GM23338 (cell line): Measurements from ENCODE around the gene RFXANK. TPM values are rescaled to one million over a fixed set of nuclear protein-coding genes. Genes with fewer than 3 reads are reported as not detected.

Source experiments
- ATAC-seq: fragments of 200-7000 bp; cut with Tn5 transposase; 3 replicates; pipeline ENCODE4 v1.9.1; 2020
- DNase-seq: peaks from one replicate; pipeline ENCODE4 v3.0.0-alpha.2; 2015; ENCODE audit warnings: low spot score
- H2AFZ ChIP-seq: fragments of 200-600 bp; sonication (generic); 2 replicates; pipeline ENCODE4 v1.8.0; 2016; ENCODE audit warnings: antibody characterized with exemption, mild to moderate bottlenecking, moderate library complexity
- H3F3A ChIP-seq: fragments of 200-600 bp; sonication (generic); replicated peaks from 2 replicates; pipeline ENCODE4 v1.8.0; 2017; ENCODE audit warnings: antibody characterized with exemption, mixed run types, low read depth
- H3K27ac ChIP-seq: fragments of 200-600 bp; sonication (generic); 2 replicates; pipeline ENCODE4 v1.6.1; 2016; ENCODE audit warnings: low read depth
- H3K27me3 ChIP-seq: fragments of 200-600 bp; sonication (generic); 2 replicates; pipeline ENCODE4 v1.8.0; 2016; ENCODE audit warnings: mild to moderate bottlenecking, mixed run types, moderate library complexity; ENCODE audit not compliant: insufficient read depth
- H3K36me3 ChIP-seq: fragments of 200-600 bp; sonication (generic); 2 replicates; pipeline ENCODE4 v1.8.0; 2016; ENCODE audit warnings: mild to moderate bottlenecking; ENCODE audit not compliant: insufficient read depth
- H3K4me1 ChIP-seq: fragments of 200-600 bp; sonication (generic); 2 replicates; pipeline ENCODE4 v1.8.0; 2016; ENCODE audit warnings: mild to moderate bottlenecking, moderate library complexity; ENCODE audit not compliant: insufficient read depth
- H3K4me2 ChIP-seq: fragments of 200-600 bp; sonication (generic); 2 replicates; pipeline ENCODE4 v1.7.1; 2017; ENCODE audit warnings: mixed run types
- H3K4me3 ChIP-seq: fragments of 200-600 bp; sonication (generic); 2 replicates; pipeline ENCODE4 v1.6.1; 2016; ENCODE audit warnings: mixed run types
- H3K79me2 ChIP-seq: fragments of 200-600 bp; sonication (generic); replicated peaks from 2 replicates; pipeline ENCODE4 v1.8.0; 2017; ENCODE audit warnings: mild to moderate bottlenecking; ENCODE audit not compliant: insufficient read depth
- H3K9me2 ChIP-seq: fragments of 200-600 bp; sonication (generic); 2 replicates; pipeline ENCODE4 v1.8.0; 2017; ENCODE audit not compliant: insufficient read depth
- H4K20me1 ChIP-seq: fragments of 200-600 bp; sonication (generic); replicated peaks from 2 replicates; pipeline ENCODE4 v1.8.0; 2017; ENCODE audit warnings: mild to moderate bottlenecking; ENCODE audit not compliant: insufficient read depth
- H3K27ac Mint-ChIP-seq: 2 replicates; pipeline ENCODE4 v1.8.0; 2020; ENCODE audit warnings: inconsistent platforms, mild to moderate bottlenecking, moderate library complexity, mixed read lengths
- H3K27me3 Mint-ChIP-seq: 3 replicates; pipeline ENCODE4 v1.8.0; 2022; ENCODE audit warnings: low read depth, mild to moderate bottlenecking, moderate library complexity, mixed read lengths, inconsistent platforms; ENCODE audit not compliant: insufficient read depth, poor library complexity
- H3K36me3 Mint-ChIP-seq: 3 replicates; pipeline ENCODE4 v1.8.0; 2021; ENCODE audit warnings: low read depth, mild to moderate bottlenecking, inconsistent platforms, moderate library complexity, mixed read lengths
- H3K4me1 Mint-ChIP-seq: 3 replicates; pipeline ENCODE4 v1.8.0; 2020; ENCODE audit warnings: mild to moderate bottlenecking, inconsistent platforms, mixed read lengths
- H3K4me3 Mint-ChIP-seq: 3 replicates; pipeline ENCODE4 v1.8.0; 2021; ENCODE audit warnings: moderate library complexity, mild to moderate bottlenecking, inconsistent platforms, mixed read lengths
- H3K9me3 Mint-ChIP-seq: 3 replicates; pipeline ENCODE4 v1.8.0; 2020; ENCODE audit warnings: moderate library complexity, mild to moderate bottlenecking, inconsistent platforms, mixed read lengths
- CREB1 ChIP-seq: fragments of 250-450 bp; sonication (Bioruptor Pico); IDR thresholded peaks from 2 replicates; pipeline ENCODE4 v1.5.0; 2020; ENCODE audit warnings: low read depth, mild to moderate bottlenecking, moderate library complexity
- EZH2 ChIP-seq: fragments of 200-600 bp; sonication (generic); IDR thresholded peaks from one replicate; pipeline ENCODE4 v1.8.0; 2017; ENCODE audit warnings: antibody characterized with exemption, mild to moderate bottlenecking, low read depth; ENCODE audit not compliant: unreplicated experiment
- EZH2phosphoT487 ChIP-seq: fragments of 200-600 bp; sonication (generic); IDR thresholded peaks from one replicate; pipeline ENCODE4 v1.8.1; 2018; ENCODE audit warnings: antibody characterized with exemption; ENCODE audit not compliant: unreplicated experiment
- JUNB ChIP-seq: IDR thresholded peaks from one replicate; pipeline ENCODE4 v1.6.1; 2016; ENCODE audit warnings: antibody characterized with exemption; ENCODE audit not compliant: unreplicated experiment
- NANOG ChIP-seq: IDR thresholded peaks from 2 replicates; pipeline ENCODE4 v1.6.1; 2016; ENCODE audit warnings: antibody characterized with exemption, borderline replicate concordance
- STAT1 ChIP-seq: IDR thresholded peaks from one replicate; pipeline ENCODE4 v1.6.1; 2016; ENCODE audit warnings: antibody characterized with exemption; ENCODE audit not compliant: unreplicated experiment
- ZNF114 ChIP-seq: fragments of 250-450 bp; sonication (Bioruptor Pico); IDR thresholded peaks from 2 replicates; pipeline ENCODE4 v1.5.0; 2020; ENCODE audit warnings: mild to moderate bottlenecking, moderate library complexity
- ZNF331 ChIP-seq: fragments of 250-450 bp; sonication (Bioruptor Pico); IDR thresholded peaks from 2 replicates; pipeline ENCODE4 v1.5.0; 2020; ENCODE audit warnings: low read depth, mild to moderate bottlenecking, moderate library complexity
- polyA plus RNA-seq: library from polyadenylated mRNA; unstranded; fragments of >200 nt; fragmentation: Nextera tagmentation; extraction: Ambion mirVana; gene quantifications from 2 replicates; pipeline ENCODE4 v1.2.1, GENCODE V29; 2016
- total RNA-seq: library from RNA; depleted of rRNA; stranded (reverse); fragments of >200 nt; shearing (Covaris generic); gene quantifications from 2 replicates; pipeline ENCODE4 v1.2.3, GENCODE V29; 2014
- TF ChIP-seq, protein P1 (sequence below): fragments of 250-450 bp; sonication (Bioruptor Pico); IDR thresholded peaks from 2 replicates; pipeline ENCODE4 v1.5.0; 2020; ENCODE audit warnings: mild to moderate bottlenecking, moderate library complexity
- TF ChIP-seq, protein P2 (sequence below): IDR thresholded peaks from one replicate; pipeline ENCODE4 v1.6.1; 2018; ENCODE audit warnings: antibody characterized with exemption; ENCODE audit not compliant: unreplicated experiment
- TF ChIP-seq, protein P3 (sequence below), 2 experiments: fragments of 200-600 bp in 1 of 2; sonication (generic) in 1 of 2; conservative IDR thresholded peaks; 2 replicates each; pipeline versions ENCODE4 v1.5.1 to v1.6.1; 2016 to 2017; ENCODE audit warnings: antibody characterized with exemption in 2 of 2, low read depth in 2 of 2, mild to moderate bottlenecking in 2 of 2, moderate library complexity in 1 of 2
- TF ChIP-seq, protein P4 (sequence below): IDR thresholded peaks from 2 replicates; pipeline ENCODE4 v1.6.1; 2016; ENCODE audit warnings: antibody characterized with exemption

Gene RFXANK
- total and polyA plus RNA-seq, 2 experiments from 2014 or later: 54.3 to 124 TPM

DNA sequence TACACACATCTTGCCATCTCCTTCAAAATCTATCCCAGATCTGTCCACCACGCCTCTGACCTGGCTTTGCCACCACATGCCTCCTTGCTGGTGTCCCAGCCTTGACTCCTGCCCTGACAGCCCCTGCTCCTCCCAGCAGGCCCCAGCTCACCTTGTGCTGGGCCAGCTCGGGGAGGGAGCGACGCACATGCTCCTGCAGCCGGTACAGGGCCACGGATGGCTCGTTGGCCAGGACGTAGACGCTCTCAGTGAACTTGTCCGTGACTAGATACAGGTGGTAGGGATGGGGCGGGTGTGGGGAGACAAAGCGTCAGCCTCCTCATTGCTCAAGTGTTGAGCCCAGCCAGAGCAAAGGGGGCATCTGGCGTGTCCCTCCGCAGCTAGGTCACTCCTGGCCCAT is 5.3 kb upstream of the RFXANK start:
- peaks cover 18% of the 10 kb centered on the region for H3K36me3 Mint-ChIP-seq

More for the DNA sequence above, 5.3 kb upstream of the RFXANK start:
- H2AFZ ChIP-seq: no peak overlapping the region
- H3F3A ChIP-seq: 0 out of 2 replicates have a peak, but pooled peaks cover 8% of the 10 kb centered on the region
- no peak for DNase-seq
- H3K4me3 ChIP-seq: no peak overlapping the region
- no peak overlapping the region for H3K4me2 ChIP-seq
- peaks cover 7% of the 10 kb centered on the region; the same call in 1 of the 2 replicates for H3K4me1 ChIP-seq
- ATAC-seq: no peak
- peaks cover 21% of the 10 kb centered on the region for H3K79me2 ChIP-seq
- H3K27me3 ChIP-seq: no peaks in the 10 kb centered on the region
- H3K9me2 ChIP-seq: no peaks in the 10 kb centered on the region
- TF ChIP-seq CREB1 (no peak), ZNF331 (no peak), EZH2phosphoT487 (no peak), STAT1 (no peak), JUNB (no peak), ZNF114 (CRISPR knock-in tag) (no peak), NANOG (no peak), EZH2 (no peak)
- TF ChIP-seq, protein P1, sequence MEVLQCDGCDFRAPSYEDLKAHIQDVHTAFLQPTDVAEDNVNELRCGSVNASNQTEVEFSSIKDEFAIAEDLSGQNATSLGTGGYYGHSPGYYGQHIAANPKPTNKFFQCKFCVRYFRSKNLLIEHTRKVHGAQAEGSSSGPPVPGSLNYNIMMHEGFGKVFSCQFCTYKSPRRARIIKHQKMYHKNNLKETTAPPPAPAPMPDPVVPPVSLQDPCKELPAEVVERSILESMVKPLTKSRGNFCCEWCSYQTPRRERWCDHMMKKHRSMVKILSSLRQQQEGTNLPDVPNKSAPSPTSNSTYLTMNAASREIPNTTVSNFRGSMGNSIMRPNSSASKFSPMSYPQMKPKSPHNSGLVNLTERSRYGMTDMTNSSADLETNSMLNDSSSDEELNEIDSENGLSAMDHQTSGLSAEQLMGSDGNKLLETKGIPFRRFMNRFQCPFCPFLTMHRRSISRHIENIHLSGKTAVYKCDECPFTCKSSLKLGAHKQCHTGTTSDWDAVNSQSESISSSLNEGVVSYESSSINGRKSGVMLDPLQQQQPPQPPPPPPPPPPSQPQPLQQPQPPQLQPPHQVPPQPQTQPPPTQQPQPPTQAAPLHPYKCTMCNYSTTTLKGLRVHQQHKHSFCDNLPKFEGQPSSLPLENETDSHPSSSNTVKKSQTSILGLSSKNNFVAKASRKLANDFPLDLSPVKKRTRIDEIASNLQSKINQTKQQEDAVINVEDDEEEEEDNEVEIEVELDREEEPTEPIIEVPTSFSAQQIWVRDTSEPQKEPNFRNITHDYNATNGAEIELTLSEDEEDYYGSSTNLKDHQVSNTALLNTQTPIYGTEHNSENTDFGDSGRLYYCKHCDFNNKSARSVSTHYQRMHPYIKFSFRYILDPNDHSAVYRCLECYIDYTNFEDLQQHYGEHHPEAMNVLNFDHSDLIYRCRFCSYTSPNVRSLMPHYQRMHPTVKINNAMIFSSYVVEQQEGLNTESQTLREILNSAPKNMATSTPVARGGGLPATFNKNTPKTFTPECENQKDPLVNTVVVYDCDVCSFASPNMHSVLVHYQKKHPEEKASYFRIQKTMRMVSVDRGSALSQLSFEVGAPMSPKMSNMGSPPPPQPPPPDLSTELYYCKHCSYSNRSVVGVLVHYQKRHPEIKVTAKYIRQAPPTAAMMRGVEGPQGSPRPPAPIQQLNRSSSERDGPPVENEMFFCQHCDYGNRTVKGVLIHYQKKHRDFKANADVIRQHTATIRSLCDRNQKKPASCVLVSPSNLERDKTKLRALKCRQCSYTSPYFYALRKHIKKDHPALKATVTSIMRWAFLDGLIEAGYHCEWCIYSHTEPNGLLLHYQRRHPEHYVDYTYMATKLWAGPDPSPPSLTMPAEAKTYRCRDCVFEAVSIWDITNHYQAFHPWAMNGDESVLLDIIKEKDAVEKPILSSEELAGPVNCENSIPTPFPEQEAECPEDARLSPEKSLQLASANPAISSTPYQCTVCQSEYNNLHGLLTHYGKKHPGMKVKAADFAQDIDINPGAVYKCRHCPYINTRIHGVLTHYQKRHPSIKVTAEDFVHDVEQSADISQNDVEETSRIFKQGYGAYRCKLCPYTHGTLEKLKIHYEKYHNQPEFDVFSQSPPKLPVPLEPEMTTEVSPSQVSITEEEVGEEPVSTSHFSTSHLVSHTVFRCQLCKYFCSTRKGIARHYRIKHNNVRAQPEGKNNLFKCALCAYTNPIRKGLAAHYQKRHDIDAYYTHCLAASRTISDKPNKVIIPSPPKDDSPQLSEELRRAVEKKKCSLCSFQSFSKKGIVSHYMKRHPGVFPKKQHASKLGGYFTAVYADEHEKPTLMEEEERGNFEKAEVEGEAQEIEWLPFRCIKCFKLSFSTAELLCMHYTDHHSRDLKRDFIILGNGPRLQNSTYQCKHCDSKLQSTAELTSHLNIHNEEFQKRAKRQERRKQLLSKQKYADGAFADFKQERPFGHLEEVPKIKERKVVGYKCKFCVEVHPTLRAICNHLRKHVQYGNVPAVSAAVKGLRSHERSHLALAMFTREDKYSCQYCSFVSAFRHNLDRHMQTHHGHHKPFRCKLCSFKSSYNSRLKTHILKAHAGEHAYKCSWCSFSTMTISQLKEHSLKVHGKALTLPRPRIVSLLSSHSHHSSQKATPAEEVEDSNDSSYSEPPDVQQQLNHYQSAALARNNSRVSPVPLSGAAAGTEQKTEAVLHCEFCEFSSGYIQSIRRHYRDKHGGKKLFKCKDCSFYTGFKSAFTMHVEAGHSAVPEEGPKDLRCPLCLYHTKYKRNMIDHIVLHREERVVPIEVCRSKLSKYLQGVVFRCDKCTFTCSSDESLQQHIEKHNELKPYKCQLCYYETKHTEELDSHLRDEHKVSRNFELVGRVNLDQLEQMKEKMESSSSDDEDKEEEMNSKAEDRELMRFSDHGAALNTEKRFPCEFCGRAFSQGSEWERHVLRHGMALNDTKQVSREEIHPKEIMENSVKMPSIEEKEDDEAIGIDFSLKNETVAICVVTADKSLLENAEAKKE: no peak
- TF ChIP-seq, protein P2, sequence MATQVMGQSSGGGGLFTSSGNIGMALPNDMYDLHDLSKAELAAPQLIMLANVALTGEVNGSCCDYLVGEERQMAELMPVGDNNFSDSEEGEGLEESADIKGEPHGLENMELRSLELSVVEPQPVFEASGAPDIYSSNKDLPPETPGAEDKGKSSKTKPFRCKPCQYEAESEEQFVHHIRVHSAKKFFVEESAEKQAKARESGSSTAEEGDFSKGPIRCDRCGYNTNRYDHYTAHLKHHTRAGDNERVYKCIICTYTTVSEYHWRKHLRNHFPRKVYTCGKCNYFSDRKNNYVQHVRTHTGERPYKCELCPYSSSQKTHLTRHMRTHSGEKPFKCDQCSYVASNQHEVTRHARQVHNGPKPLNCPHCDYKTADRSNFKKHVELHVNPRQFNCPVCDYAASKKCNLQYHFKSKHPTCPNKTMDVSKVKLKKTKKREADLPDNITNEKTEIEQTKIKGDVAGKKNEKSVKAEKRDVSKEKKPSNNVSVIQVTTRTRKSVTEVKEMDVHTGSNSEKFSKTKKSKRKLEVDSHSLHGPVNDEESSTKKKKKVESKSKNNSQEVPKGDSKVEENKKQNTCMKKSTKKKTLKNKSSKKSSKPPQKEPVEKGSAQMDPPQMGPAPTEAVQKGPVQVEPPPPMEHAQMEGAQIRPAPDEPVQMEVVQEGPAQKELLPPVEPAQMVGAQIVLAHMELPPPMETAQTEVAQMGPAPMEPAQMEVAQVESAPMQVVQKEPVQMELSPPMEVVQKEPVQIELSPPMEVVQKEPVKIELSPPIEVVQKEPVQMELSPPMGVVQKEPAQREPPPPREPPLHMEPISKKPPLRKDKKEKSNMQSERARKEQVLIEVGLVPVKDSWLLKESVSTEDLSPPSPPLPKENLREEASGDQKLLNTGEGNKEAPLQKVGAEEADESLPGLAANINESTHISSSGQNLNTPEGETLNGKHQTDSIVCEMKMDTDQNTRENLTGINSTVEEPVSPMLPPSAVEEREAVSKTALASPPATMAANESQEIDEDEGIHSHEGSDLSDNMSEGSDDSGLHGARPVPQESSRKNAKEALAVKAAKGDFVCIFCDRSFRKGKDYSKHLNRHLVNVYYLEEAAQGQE: no peak
- TF ChIP-seq, protein P3, sequence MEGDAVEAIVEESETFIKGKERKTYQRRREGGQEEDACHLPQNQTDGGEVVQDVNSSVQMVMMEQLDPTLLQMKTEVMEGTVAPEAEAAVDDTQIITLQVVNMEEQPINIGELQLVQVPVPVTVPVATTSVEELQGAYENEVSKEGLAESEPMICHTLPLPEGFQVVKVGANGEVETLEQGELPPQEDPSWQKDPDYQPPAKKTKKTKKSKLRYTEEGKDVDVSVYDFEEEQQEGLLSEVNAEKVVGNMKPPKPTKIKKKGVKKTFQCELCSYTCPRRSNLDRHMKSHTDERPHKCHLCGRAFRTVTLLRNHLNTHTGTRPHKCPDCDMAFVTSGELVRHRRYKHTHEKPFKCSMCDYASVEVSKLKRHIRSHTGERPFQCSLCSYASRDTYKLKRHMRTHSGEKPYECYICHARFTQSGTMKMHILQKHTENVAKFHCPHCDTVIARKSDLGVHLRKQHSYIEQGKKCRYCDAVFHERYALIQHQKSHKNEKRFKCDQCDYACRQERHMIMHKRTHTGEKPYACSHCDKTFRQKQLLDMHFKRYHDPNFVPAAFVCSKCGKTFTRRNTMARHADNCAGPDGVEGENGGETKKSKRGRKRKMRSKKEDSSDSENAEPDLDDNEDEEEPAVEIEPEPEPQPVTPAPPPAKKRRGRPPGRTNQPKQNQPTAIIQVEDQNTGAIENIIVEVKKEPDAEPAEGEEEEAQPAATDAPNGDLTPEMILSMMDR (conservative IDR thresholded peaks at IDR 0.05; ENCODE audit: low read depth in 2 of 2): no peak
- TF ChIP-seq, protein P4, sequence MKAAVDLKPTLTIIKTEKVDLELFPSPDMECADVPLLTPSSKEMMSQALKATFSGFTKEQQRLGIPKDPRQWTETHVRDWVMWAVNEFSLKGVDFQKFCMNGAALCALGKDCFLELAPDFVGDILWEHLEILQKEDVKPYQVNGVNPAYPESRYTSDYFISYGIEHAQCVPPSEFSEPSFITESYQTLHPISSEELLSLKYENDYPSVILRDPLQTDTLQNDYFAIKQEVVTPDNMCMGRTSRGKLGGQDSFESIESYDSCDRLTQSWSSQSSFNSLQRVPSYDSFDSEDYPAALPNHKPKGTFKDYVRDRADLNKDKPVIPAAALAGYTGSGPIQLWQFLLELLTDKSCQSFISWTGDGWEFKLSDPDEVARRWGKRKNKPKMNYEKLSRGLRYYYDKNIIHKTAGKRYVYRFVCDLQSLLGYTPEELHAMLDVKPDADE: no peak
- H3K36me3 ChIP-seq: no peaks in the 10 kb centered on the region
- H3K27ac ChIP-seq: no peak overlapping the region
- Mint-ChIP-seq H3K4me1 (peaks cover 5% of the 10 kb centered on the region; the same call in 2 of the 3 replicates), H3K27ac (no peak overlapping the region), H3K9me3 (no peaks in the 10 kb centered on the region), H3K4me3 (no peak overlapping the region), H3K27me3 (peaks cover 14% of the 10 kb centered on the region)
- H4K20me1 ChIP-seq: peaks cover 15% of the 10 kb centered on the region
